Neutrophil (primary cell): Measurements from ENCODE around the gene UNG.
"Not testable (repeated sequence)": the region's sequence is repeated elsewhere in the genome, so short reads cannot be mapped to it uniquely, and the experiment has no call there.

ENCODE experiments used
- H3K27ac ChIP-seq: fragments of 200-600 bp; sonication (generic); 2 replicates; pipeline ENCODE4 v1.5.1; 2016; ENCODE audit warnings: mild to moderate bottlenecking, moderate library complexity
- H3K27me3 ChIP-seq: fragments of 200-600 bp; sonication (generic); 2 replicates; pipeline ENCODE4 v1.6.0; 2016; ENCODE audit warnings: mild to moderate bottlenecking
- H3K36me3 ChIP-seq: fragments of 200-600 bp; sonication (generic); 2 replicates; pipeline ENCODE4 v1.5.1; 2017
- H3K4me1 ChIP-seq, 2 experiments: fragments of 200-600 bp in 1 of 2; sonication (generic) in 1 of 2; 1 replicate in 1 of 2; 2 replicates in 1 of 2; pipeline versions ENCODE4 v1.5.1 to v1.6.1; 2013 to 2016; ENCODE audit warnings: low read depth in 1 of 2, low read length in 1 of 2, mild to moderate bottlenecking in 1 of 2, moderate library complexity in 1 of 2; ENCODE audit not compliant: control insufficient read depth in 1 of 2, insufficient read depth in 1 of 2
- H3K4me3 ChIP-seq, 2 experiments: fragments of 200-600 bp in 1 of 2; sonication (generic) in 1 of 2; 1 replicate in 1 of 2; 2 replicates in 1 of 2; pipeline ENCODE4 v1.5.1; 2013 to 2016; ENCODE audit warnings: low read depth in 1 of 2, low read length in 1 of 2, mild to moderate bottlenecking in 1 of 2, moderate library complexity in 1 of 2
- H3K9me3 ChIP-seq: fragments of 200-600 bp; sonication (generic); 2 replicates; pipeline ENCODE4 v1.5.1; 2016
- CTCF ChIP-seq: fragments of 200-600 bp; sonication (generic); IDR thresholded peaks from 2 replicates; pipeline ENCODE4 v1.5.1; 2016; ENCODE audit warnings: antibody characterized with exemption

Gene UNG

GRCh38 chr12:109144224-109144623, 46.8 kb downstream of the UNG start:
- H3K4me1 ChIP-seq = no peaks in the 10 kb centered on the region
- H3K4me3 ChIP-seq = no peak overlapping the region
- no peak overlapping the region for H3K27ac ChIP-seq
- no peaks in the 10 kb centered on the region for H3K27me3 ChIP-seq
- no peaks in the 10 kb centered on the region for H3K9me3 ChIP-seq
- no peak for TF ChIP-seq CTCF
- H3K36me3 ChIP-seq = no peaks in the 10 kb centered on the region

- H3K36me3 ChIP-seq, H3K4me3 ChIP-seq, H3K9me3 ChIP-seq, H3K27me3 ChIP-seq, H3K27ac ChIP-seq, H3K4me1 ChIP-seq: not testable (repeated sequence)
These were observed 49.7 kb downstream of the UNG start for GRCh38 chr12:109147126-109147525.

GRCh38 chr12:109147954-109148353, 50.6 kb downstream of the UNG start:
- no peak overlapping the region for H3K27ac ChIP-seq
- no peaks in the 10 kb centered on the region for H3K9me3 ChIP-seq
- no peak overlapping the region for H3K4me3 ChIP-seq
- no peaks in the 10 kb centered on the region for H3K36me3 ChIP-seq
- no peaks in the 10 kb centered on the region for H3K27me3 ChIP-seq
- TF ChIP-seq CTCF = no peak
- H3K4me1 ChIP-seq = no peaks in the 10 kb centered on the region

GRCh38 chr12:109150124-109150640, 52.8 kb downstream of the UNG start:
- Histone ChIP-seq H3K9me3 (no peaks in the 10 kb centered on the region), H3K27ac (no peak overlapping the region), H3K27me3 (no peaks in the 10 kb centered on the region), H3K4me1 (peaks cover 12 to 13% of the 10 kb centered on the region in 2 experiments), H3K4me3 (no peak overlapping the region), H3K36me3 (no peaks in the 10 kb centered on the region)
- TF ChIP-seq CTCF = no peak

- Histone ChIP-seq H3K27me3 (no peaks in the 10 kb centered on the region), H3K9me3 (no peaks in the 10 kb centered on the region), H3K36me3 (no peaks in the 10 kb centered on the region), H3K27ac (no peak overlapping the region), H3K4me1 (peaks cover 18 to 20% of the 10 kb centered on the region in 2 experiments), H3K4me3 (no peak overlapping the region)
- no peak for TF ChIP-seq CTCF
These were observed 54.1 kb downstream of the UNG start for GRCh38 chr12:109151457-109151856.

GRCh38 chr12:109153821-109154441, 56.5 kb downstream of the UNG start:
- Histone ChIP-seq H3K27ac (peak overlapping the region; percentile 76), H3K36me3 (no peaks in the 10 kb centered on the region), H3K27me3 (no peaks in the 10 kb centered on the region), H3K4me1 (peaks cover 31 to 33% of the 10 kb centered on the region in 2 experiments), H3K4me3 (peak overlapping the region; percentile 62 to 79), H3K9me3 (no peaks in the 10 kb centered on the region)
- TF ChIP-seq CTCF = no peak
